Activated CD8-positive, alpha-beta memory T cell treated with anti-CD3 and anti-CD28 coated beads, Interleukin-2, amount 50 U/mL, for 48 hours (primary cell): Measurements from ENCODE around the gene PHIP.

Experiments
- DNase-seq: peaks from one replicate; pipeline ENCODE4 v3.0.0-alpha.2; 2020

PHIP gene

GRCh38 chr6:79066828-79067227 lies 11.2 kb downstream of the PHIP start:
- no peak for DNase-seq

GRCh38 chr6:79066330-79066729 lies 11.7 kb downstream of the PHIP start:
- DNase-seq = no peak

- DNase-seq = no peak
Measured at GRCh38 chr6:79065232-79065631, 12.8 kb downstream of the PHIP start.

- DNase-seq = no peak
Measured at GRCh38 chr6:79064635-79065034, 13.4 kb downstream of the PHIP start.

GRCh38 chr6:79062708-79063107 lies 15.3 kb downstream of the PHIP start:
- DNase-seq = no peak

GRCh38 chr6:79057746-79058145 lies 20.3 kb downstream of the PHIP start:
- DNase-seq = no peak

GRCh38 chr6:79056226-79056625 lies 21.8 kb downstream of the PHIP start:
- no peak for DNase-seq

- no peak for DNase-seq
Measured at GRCh38 chr6:79048611-79049010, 29.4 kb downstream of the PHIP start.

GRCh38 chr6:79047072-79047471 lies 31.0 kb downstream of the PHIP start:
- DNase-seq = no peak

GRCh38 chr6:79045966-79046365 lies 32.1 kb downstream of the PHIP start:
- DNase-seq = no peak

GRCh38 chr6:79042799-79043126 lies 35.3 kb downstream of the PHIP start:
- DNase-seq = no peak

GRCh38 chr6:79042088-79042798 lies 35.8 kb downstream of the PHIP start:
- DNase-seq = no peak

GRCh38 chr6:79040083-79040482 lies 38.0 kb downstream of the PHIP start:
- DNase-seq = no peak

- no peak for DNase-seq
Measured at GRCh38 chr6:79038061-79038460, 40.0 kb downstream of the PHIP start.

GRCh38 chr6:79034865-79035264 lies 43.2 kb downstream of the PHIP start:
- no peak for DNase-seq

- DNase-seq = no peak
Measured at GRCh38 chr6:79033279-79033678, 44.8 kb downstream of the PHIP start.

- no peak for DNase-seq
Measured at GRCh38 chr6:79031821-79032590, 46.0 kb downstream of the PHIP start.

- no peak for DNase-seq
Measured at GRCh38 chr6:79030511-79030910, 47.5 kb downstream of the PHIP start.

GRCh38 chr6:79030023-79030422 lies 48.0 kb downstream of the PHIP start:
- DNase-seq = no peak

GRCh38 chr6:79028641-79029314 lies 49.3 kb downstream of the PHIP start:
- no peak for DNase-seq

- no peak for DNase-seq
Measured at GRCh38 chr6:79011940-79012339, 66.1 kb downstream of the PHIP start.

- no peak for DNase-seq
Measured at GRCh38 chr6:79010422-79010821, 67.6 kb downstream of the PHIP start.

- no peak for DNase-seq
Measured at GRCh38 chr6:79009819-79010218, 68.2 kb downstream of the PHIP start.

- DNase-seq = no peak
Measured at GRCh38 chr6:79005497-79005896, 72.6 kb downstream of the PHIP start.
